ENCODE measurements around the gene TADA2A. TPM values are rescaled to one million over a fixed set of nuclear protein-coding genes. Genes with fewer than 3 reads are reported as not detected.
A peak's percentile ranks its signal among the peaks of the same experiment; 100 is the strongest.

Gene TADA2A, protein sequence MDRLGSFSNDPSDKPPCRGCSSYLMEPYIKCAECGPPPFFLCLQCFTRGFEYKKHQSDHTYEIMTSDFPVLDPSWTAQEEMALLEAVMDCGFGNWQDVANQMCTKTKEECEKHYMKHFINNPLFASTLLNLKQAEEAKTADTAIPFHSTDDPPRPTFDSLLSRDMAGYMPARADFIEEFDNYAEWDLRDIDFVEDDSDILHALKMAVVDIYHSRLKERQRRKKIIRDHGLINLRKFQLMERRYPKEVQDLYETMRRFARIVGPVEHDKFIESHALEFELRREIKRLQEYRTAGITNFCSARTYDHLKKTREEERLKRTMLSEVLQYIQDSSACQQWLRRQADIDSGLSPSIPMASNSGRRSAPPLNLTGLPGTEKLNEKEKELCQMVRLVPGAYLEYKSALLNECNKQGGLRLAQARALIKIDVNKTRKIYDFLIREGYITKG
- total RNA-seq, result 10 to 100 TPM; 11.5 to 23.7 (median 17.7) TPM

DNA sequence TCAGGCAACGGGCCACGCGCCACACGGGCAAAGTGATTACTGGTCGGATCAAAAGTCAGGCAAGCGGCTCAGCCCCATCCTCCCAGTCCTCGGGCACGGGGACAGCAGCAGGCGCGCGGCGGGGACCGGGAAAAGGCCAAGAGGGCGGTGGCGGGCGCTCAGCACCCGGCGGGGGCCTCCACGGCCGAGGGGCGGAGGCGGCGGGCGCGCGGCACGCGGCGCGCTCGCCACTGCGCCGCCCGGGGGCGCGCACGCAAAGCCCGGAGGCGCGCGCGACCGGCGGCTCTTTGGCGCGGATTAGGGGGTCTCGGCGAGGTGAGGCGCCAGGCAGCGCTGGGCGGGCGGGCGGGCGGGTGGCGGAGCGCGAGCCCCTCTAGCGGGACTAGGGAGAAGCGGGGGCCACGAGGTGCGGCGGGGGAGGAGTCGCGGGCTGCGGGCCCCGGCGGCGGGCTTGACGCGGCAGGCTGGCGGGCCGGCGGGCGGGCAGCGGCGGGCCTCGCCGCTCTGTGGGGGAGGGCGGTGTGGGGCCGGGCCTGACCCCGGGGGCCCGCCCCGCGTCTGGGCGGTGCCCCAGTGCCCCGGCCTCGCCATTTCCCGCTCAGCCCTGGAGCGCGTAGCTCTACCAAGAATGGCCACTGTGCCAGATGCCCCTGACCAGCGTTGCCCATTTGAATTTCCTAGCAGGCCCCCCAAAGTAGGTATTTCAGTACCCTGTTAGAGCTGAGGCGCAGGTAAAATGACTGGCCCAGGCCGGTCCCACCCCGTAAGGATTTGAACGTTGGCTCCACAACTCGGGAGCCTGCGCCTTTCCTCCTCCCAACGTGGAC, at the start of gene TADA2A, which contains the start of gene ACACA:
TADA2A (plus strand) TSS at position 252 of the 827 bp plus-strand sequence. CDS start 4,480 bp downstream, outside the sequence.
ACACA (minus strand) TSS at position 202 of the 827 bp plus-strand sequence. CDS start 537 bp downstream, outside the sequence.
- intact Hi-C loops (cut with DNase I), result loop anchor here (5.0 kb wide), 2 partner anchors 50 to 80 kb away; partner anchors contain the start of gene DUSP14
- H3K27me3 ChIP-seq, result no peaks in the 10 kb centered on the region
- TF ChIP-seq POLR2A (IDR thresholded peaks at IDR 0.05; ENCODE audit: low read depth), result peak; percentile 47
- TF ChIP-seq, protein P1, sequence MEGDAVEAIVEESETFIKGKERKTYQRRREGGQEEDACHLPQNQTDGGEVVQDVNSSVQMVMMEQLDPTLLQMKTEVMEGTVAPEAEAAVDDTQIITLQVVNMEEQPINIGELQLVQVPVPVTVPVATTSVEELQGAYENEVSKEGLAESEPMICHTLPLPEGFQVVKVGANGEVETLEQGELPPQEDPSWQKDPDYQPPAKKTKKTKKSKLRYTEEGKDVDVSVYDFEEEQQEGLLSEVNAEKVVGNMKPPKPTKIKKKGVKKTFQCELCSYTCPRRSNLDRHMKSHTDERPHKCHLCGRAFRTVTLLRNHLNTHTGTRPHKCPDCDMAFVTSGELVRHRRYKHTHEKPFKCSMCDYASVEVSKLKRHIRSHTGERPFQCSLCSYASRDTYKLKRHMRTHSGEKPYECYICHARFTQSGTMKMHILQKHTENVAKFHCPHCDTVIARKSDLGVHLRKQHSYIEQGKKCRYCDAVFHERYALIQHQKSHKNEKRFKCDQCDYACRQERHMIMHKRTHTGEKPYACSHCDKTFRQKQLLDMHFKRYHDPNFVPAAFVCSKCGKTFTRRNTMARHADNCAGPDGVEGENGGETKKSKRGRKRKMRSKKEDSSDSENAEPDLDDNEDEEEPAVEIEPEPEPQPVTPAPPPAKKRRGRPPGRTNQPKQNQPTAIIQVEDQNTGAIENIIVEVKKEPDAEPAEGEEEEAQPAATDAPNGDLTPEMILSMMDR (IDR thresholded peaks at IDR 0.05), result peak in 1 of 3 experiments; percentile 16
- TF ChIP-seq POLR2AphosphoS5 (IDR thresholded peaks at IDR 0.05), result peak; percentile 72 to 80
- TF ChIP-seq EP300 (IDR thresholded peaks at IDR 0.05), result no peak
- H3K4me3 ChIP-seq, result peak within 1 kb of the TSS; percentile 81 to 94 (median 88)
- no peaks in the 10 kb centered on the region for H3K9me3 ChIP-seq
- H3K36me3 ChIP-seq, result peaks cover 6 to 12% (median 11%) of the 10 kb centered on the region in 4 donors
- DNase-seq (ENCODE audit: extremely low spot score), result peak; percentile 94
- peaks cover 14 to 33% (median 30%) of the 10 kb centered on the region in 4 donors for H3K4me1 ChIP-seq
- 0% methylated on average over 6 of the region's 98 CpGs for WGBS
- H3K27ac ChIP-seq (replicated peaks in 1 of 4), result peak within 1 kb of the TSS; percentile 91 to 95 (median 94)

DNA sequence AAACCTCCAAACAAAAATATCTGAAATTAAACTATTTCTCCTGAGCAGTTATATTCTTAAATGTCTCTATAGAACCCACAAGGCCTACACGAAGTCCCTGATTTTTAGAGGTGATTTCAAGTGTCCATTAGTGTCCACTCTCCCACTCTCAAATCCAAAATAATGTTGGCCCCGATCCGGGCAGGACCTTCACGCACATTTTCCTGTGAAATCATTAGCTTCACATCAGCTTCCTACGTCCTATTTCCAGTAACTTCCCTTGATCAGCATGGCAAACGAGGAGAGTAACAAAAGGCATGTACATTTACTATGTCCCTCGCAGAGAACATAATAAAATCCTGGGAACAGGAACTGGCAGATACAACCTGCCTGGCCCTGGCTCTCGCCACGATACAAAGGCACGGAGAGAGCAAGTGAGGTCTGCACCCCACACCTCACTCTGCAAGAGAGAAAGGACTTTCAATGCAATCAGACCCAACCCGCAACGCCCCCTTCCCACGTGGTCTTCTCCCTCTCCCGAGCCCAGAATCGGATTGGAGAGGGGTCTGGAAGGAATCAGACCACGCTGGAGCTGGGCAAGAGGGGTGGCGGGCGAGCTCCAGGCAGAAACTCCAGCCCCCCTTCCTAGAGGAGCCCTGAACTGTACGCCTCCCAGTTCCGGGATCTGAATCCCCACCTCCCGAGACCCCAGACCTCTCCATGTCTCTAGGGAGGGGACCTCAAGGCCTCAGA, 48.4 kb upstream of the TADA2A start:
- intact Hi-C loops (cut with DNase I), result loop anchor here (5.0 kb wide), 1 partner anchor 49 kb away; the partner anchor contains the start of genes ACACA and TADA2A
- TF ChIP-seq POLR2A (IDR thresholded peaks at IDR 0.05; ENCODE audit: low read depth) (no peak), POLR2AphosphoS5 (IDR thresholded peaks at IDR 0.05) (peak in 1 of 2 donors; percentile 9), EP300 (IDR thresholded peaks at IDR 0.05) (no peak)
- Histone ChIP-seq H3K4me1 (peaks cover 14 to 36% (median 26%) of the 10 kb centered on the region in 4 donors), H3K27me3 (no peaks in the 10 kb centered on the region), H3K9me3 (no peaks in the 10 kb centered on the region), H3K36me3 (no peaks in the 10 kb centered on the region), H3K27ac (replicated peaks in 1 of 4) (peak overlapping the region; percentile 89 to 95 (median 90)), H3K4me3 (peak overlapping the region; percentile 72 to 91 (median 82))
- peak; percentile 92 for DNase-seq (ENCODE audit: extremely low spot score)
- WGBS, result 3% methylated on average over 18 of the region's 21 CpGs

DNA sequence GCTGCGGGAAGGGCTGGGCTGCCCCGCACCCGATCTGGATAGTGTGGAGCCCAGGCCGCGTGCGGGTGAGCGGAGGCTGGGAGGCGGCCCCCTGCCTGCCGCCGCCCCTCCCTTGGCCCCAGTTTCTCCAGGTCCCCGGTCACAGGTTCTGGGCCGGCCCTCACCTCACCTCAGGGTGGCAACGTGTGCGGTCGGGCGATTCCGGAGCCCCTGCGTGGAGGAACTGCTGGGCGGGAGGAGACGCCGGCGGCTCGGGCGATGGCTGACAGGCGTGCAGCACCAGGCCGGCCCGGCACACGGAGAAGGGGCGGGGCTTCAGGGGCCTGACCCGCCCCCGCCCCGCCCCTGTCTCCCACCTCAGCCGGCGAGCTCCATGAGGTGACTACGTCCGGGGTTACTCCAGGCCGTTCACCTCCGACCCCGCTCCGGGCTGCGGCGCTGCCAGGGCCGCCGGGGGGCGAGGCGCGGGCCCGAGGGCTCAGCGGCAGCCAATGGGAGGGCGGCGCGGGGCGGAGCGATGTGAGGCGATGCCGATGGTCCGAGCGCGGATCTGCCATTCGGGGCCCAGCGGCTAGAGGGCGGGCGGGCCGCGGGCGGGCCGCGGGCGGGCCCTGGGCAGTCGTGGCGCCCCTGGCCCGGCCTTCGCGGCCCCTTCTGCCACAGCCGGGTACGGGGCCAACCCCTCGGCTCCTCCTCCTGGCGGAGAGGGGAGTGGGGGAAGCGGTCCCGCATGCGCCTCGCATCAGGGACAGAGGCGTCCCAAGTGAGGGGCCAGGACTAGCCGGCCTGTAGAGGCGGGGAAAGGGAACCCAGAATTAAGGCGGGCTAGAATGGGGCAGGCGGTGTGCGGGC, 47.6 kb upstream of the TADA2A start:
- Histone ChIP-seq H3K9me3 (no peaks in the 10 kb centered on the region), H3K27me3 (no peaks in the 10 kb centered on the region), H3K36me3 (no peaks in the 10 kb centered on the region), H3K4me1 (peaks cover 14 to 36% (median 26%) of the 10 kb centered on the region in 4 donors), H3K4me3 (peak overlapping the region; percentile 72 to 91 (median 82)), H3K27ac (replicated peaks in 1 of 4) (peak overlapping the region; percentile 89 to 95 (median 90))
- peak; percentile 97 for DNase-seq (ENCODE audit: extremely low spot score)
- TF ChIP-seq POLR2A (IDR thresholded peaks at IDR 0.05; ENCODE audit: low read depth) (peak; percentile 23), POLR2AphosphoS5 (IDR thresholded peaks at IDR 0.05) (peak; percentile 60 to 68), EP300 (IDR thresholded peaks at IDR 0.05) (no peak)
- TF ChIP-seq, protein P1 (IDR thresholded peaks at IDR 0.05), result peak; percentile 33 to 55 (median 46)
- WGBS, result 2% methylated on average over 6 of the region's 88 CpGs
- intact Hi-C loops (cut with DNase I), result loop anchor here (5.0 kb wide), 1 partner anchor 48 kb away; the partner anchor contains the start of genes ACACA and TADA2A

DNA sequence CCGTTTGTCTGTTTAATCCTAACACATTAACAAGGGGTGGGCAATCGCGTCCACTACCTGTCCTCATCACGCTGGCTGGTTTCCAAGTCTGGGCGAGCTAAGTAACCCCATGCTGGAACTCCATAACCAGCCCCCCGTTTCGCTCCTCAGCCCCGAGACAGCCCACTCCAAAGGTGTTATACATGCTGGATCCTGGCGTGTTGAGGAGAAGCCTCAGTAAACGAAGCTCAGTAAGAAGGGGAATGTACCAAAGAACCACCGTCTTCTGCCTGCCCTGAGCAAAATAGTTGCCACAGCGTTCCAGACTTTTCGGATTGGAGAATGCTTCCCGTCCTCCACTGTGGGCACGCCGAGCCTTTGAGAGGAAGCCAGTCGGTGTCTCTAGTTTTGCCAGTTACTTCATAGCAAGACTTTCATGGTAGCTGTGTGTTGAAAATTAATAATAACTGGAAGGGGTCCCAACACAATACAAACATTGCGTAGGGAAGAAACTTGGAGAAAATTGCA, 47.0 kb upstream of the TADA2A start:
- Histone ChIP-seq H3K27me3 (no peaks in the 10 kb centered on the region), H3K4me1 (peaks cover 14 to 36% (median 26%) of the 10 kb centered on the region in 4 donors), H3K4me3 (peak overlapping the region; percentile 72 to 91 (median 82)), H3K27ac (replicated peaks in 1 of 4) (peak overlapping the region; percentile 89 to 95 (median 90)), H3K36me3 (no peaks in the 10 kb centered on the region), H3K9me3 (no peaks in the 10 kb centered on the region)
- intact Hi-C loops (cut with DNase I), result loop anchor here (5.0 kb wide), 1 partner anchor 48 kb away; the partner anchor contains the start of genes ACACA and TADA2A
- 16% methylated on average over 14 of the region's 18 CpGs for WGBS
- TF ChIP-seq POLR2AphosphoS5 (IDR thresholded peaks at IDR 0.05), result no peak
- TF ChIP-seq, protein P1 (IDR thresholded peaks at IDR 0.05), result no peak
- no peak for TF ChIP-seq POLR2A (IDR thresholded peaks at IDR 0.05; ENCODE audit: low read depth)
- TF ChIP-seq EP300 (IDR thresholded peaks at IDR 0.05), result no peak
- DNase-seq (ENCODE audit: extremely low spot score), result no peak

Measured in esophagus muscularis mucosa (tissue), 4 donors.